Cardiac septum (tissue), 1 donor: ENCODE measurements around the gene SVIL. TPM values are rescaled to one million over a fixed set of nuclear protein-coding genes. Genes with fewer than 3 reads are reported as not detected.
"Not testable (repeated sequence)": the region's sequence is repeated elsewhere in the genome, so short reads cannot be mapped to it uniquely, and the experiment has no call there.

ENCODE experiments used
- DNase-seq: peaks from one replicate; pipeline ENCODE4 v3.0.0-alpha.2; 2020; ENCODE audit warnings: low spot score
- intact Hi-C: fragments of 100-400 bp; cut with DNase I; formaldehyde crosslinking; loops from one replicate; pipeline ENCODE4 v1.14.0; 2022
- total RNA-seq: library from RNA; stranded (reverse); fragmentation: NEBNext Ultra II Directional; extraction: Animal tissue kit (Norgen Biotek cat#: 25700); gene quantifications from one replicate; pipeline ENCODE4 v1.2.1, GENCODE V29; 2021
- donor health status: DM: no; HTN: no; CAD: no.

SVIL gene
- total RNA-seq, 1 donor from 2014 or later: 518 TPM

GRCh38 chr10:29559996-29560395 is 74.8 kb downstream of the SVIL start:
- intact Hi-C loops: no loop called here
- no peak for DNase-seq

DNA sequence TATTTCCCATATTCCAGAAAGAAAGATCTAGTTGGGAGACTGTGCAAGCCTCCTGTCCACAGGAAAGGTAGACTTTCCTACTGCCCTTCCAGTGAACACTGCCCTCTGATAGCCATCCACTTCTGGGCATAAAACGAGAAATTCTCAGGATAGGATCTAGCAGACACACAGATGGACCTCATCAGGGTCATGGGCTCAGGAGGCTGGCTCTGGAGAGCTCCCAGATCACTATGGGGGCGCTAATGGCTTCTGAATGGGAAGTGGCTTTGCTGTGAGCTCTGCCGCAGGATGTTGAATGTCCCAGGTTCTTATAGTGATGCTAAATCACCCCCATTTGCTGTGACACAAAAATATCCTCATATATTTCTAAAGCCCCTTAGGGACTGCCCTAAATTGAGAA is 77.1 kb downstream of the SVIL start:
- intact Hi-C loops: no loop called here
- no peak for DNase-seq

GRCh38 chr10:29555746-29556481 is 78.9 kb downstream of the SVIL start:
- DNase-seq: no peak
- intact Hi-C loops: no loop called here

- DNase-seq: no peak
These were observed 79.6 kb downstream of the SVIL start for GRCh38 chr10:29555091-29555745.

DNA sequence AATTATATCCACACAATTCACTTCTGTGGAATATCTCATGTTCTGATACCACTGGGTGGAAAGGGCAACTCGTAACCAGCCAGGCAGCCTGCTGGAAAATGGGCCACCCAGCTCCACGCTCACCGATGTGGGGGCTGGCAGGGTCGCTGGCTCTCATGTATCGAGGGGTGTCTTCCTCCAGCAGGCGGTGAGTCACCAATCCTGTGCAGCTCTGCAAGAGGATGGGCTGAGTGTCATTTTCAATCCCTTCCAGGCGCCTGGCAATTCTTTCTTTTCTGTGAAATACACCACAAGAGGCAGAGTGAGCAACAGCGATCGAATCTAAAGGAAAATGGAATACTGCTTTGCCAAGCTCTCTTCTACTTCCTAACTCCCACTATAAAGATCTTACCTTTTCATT is 80.1 kb downstream of the SVIL start:
- DNase-seq: no peak
- intact Hi-C loops: no loop called here

More at GRCh38 chr10:29555091-29555745, 79.6 kb downstream of the SVIL start:
- intact Hi-C loops: no loop called here

- DNase-seq: no peak
- intact Hi-C loops: no loop called here
These were observed 81.1 kb downstream of the SVIL start for GRCh38 chr10:29553544-29554250.

DNA sequence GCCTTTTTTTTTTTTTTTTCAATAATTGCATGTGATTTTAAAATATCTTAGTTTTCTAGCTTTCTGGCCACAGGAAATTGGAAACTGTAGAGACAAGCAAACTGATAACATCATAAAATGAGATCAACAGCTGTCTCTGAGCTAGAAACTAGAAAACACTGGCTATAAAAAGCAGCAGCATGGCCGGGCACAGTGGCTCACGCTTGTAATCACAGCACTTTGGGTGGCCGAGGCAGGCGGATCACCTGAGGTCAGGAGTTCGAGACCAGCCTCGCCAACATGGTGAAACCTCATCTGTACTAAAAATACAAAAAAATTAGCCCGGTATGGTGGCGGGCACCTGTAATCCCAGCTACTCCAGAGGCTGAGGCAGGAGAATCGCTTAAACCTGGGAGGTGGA is 81.7 kb downstream of the SVIL start:
- intact Hi-C loops, DNase-seq: not testable (repeated sequence)

DNA sequence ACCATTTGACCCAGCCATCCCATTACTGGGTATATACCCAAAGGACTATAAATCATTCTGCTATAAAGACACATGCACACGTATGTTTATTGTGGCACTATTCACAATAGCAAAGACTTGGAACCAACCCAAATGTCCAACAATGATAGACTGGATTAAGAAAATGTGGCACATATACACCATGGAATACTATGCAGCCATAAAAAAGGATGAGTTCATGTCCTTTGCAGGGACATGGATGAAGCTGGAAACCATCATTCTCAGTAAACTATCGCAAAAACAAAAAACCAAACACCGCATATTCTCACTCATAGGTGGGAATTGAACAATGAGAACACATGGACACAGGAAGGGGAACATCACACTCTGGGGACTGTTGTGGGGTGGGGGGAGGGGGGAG is 85.3 kb downstream of the SVIL start:
- intact Hi-C loops, DNase-seq: not testable (repeated sequence)

DNA sequence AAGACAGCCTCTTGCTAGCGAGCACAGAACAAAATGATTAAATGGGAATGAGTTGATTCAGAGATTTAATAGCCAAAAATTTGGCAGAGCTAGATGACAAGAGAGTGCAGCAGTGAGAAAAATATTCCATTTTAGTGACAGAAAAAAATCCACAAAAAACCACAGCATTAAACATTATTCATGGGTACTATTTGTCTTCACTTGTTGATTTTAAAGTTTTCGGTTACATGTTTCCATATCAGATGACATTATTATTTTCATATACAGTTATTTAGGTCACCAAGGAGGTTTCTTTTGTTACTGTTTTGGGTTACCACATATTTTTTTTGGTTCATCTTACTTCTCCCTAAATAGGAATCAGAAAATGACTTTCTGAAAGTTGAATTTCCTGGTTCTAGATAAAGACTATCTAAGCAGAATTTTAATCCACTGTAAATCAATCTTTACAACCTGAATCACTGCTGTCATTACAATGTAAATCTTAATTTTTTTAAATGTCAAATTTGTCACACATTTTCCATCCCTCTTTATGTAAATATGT is 87.9 kb downstream of the SVIL start:
- DNase-seq: no peak
- intact Hi-C loops: no loop called here

- intact Hi-C loops: no loop called here
- no peak for DNase-seq
These were observed 89.6 kb downstream of the SVIL start for GRCh38 chr10:29545122-29545521.

- DNase-seq: no peak
- intact Hi-C loops: no loop called here
These were observed 91.1 kb downstream of the SVIL start for GRCh38 chr10:29543715-29544114.

DNA sequence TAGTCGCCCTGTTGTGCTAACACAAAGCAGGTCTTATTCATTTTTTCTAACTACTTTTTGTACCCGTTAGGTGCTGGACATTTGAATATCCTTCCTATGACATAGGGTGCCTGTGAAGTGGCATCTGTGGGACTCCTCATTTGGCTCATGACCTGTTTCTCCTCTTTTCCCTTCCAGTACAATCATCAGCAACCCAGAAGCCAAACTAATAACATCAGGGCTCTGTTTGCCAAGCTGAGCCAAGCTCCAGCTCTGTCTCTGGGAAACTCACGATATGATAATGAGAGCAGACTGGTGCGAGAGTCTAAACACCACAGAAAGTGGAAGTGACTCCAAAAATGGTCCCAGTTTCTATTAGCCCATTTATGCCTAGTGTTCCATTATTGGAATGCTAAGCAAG is 92.0 kb downstream of the SVIL start:
- no peak for DNase-seq
- intact Hi-C loops: no loop called here

DNA sequence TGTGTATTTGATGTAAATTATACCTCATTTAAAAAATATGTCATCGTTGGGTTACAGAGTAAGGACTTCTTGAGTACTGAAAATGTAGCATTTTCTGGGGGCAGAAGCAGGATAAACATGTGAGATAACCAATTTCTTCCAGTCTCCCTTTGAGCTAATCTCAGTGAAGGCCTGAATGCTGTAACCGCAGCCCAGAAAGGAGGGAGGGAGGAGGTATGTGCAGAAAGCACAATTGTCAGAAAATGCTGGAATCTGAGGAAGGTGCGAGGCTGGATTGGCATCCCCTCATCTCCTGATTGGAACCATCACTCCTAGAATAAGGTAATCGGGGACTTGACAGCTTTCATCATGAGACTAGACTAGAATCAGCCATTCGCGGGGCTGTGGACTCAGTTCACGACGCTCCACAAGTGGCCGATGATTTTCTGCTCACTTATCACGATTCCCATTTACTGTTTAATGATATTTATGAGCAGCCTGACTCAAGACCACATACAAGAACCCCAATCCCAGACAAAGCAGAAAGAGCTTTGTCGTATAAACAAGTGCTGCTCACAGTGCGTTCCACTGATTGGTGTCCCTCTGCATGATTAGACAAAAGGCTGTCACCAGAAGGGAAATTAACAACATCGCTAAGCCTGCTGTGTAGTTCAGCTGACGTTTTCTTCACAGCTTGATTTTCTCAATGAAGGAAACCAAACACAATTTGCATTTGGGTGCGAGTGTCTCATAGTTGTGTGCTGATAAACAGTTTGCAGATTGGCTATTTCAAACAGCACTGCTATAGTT is 93.2 kb downstream of the SVIL start:
- DNase-seq: no peak
- intact Hi-C loops: no loop called here

- intact Hi-C loops: no loop called here
- DNase-seq: no peak
These were observed 94.8 kb downstream of the SVIL start for GRCh38 chr10:29540016-29540415.

- intact Hi-C loops: loop anchor here (5.0 to 10.0 kb wide), 2 partner anchors 53 to 315 kb away; no protein-coding TSS in a partner anchor
- no peak for DNase-seq
These were observed 95.4 kb downstream of the SVIL start for GRCh38 chr10:29539412-29539811.

DNA sequence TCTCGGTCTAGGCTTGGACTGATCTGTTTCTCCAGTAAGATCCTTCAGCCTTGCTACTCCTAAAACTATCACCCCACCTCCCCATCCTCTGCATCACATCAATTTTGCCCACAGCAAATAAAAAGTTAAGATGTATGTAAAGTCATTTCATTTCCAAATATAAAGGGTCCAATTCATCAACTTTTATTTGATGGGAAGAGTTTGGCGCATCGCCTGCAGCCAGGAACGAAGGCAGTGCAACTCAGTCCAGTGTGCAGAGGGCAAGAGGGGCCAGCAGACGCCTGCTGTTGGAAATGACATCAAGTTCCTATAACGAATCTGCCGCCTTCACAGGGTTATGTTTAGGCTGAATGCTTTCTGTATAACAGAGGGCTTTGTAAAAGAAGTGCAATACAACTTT is 97.0 kb downstream of the SVIL start:
- intact Hi-C loops: loop anchor here (5.0 to 10.0 kb wide), 2 partner anchors 55 to 317 kb away; no protein-coding TSS in a partner anchor

DNA sequence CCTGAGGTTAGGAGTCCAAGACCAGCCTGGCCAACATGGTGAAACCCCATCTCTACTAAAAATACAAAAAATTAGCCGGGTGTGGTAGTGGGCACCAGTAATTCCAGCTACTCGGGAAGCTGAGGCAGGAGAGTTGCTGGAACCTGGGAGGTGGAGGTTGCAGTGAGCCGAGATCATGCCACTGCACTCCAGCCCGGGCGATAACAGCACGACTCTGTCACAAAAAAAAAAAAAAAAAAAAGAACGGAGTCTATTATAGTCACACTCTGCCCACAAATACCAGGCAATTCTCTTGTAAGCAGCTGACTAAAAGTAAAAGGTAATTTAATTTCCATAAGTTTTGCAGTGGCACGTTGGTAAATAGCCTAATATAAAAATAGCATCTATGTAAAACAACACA is 98.1 kb downstream of the SVIL start:
- not testable (repeated sequence) for DNase-seq
- intact Hi-C loops: loop anchor here (5.0 to 10.0 kb wide), 2 partner anchors 56 to 318 kb away; no protein-coding TSS in a partner anchor

More for the DNA sequence above, 97.0 kb downstream of the SVIL start:
- DNase-seq: no peak

DNA sequence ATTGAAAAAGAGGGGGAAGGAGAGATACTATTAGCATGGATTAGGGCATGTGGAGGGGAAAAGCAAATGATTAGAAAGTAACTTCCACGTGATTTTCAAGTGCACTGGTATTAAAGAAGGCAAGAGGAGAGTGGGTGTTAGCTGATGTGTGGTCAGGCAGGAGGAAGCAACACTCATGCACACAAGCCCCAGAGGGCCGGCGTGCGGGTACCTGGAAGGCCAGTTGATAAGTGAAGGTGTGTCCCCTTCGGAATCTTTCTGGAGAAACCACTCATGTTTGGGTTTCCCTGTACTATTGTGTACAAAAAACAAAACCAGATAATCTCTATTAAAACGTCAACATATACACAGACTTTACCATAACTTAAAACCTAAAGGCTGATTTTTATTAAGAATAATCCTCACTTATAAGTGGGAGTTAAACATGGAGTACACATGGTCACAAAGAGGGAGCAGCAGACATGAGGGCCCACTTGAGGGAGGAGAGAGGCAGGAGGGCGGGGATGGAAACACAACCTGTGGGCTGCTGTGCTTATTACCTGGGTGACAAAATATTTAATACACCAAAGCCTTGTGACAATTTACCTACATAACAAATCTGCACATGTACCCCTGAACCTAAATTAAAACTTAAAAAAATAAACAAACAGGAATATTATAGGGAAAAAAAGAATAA is 98.9 kb downstream of the SVIL start:
- intact Hi-C loops: loop anchor here (5.0 to 10.0 kb wide), 2 partner anchors 56 to 319 kb away; no protein-coding TSS in a partner anchor
- DNase-seq: no peak
